ENCODE results near the gene PHGDH. TPM values are rescaled to one million over a fixed set of nuclear protein-coding genes. Genes with fewer than 3 reads are reported as not detected.

The PHGDH gene
- total RNA-seq, 2 experiments from 2014 or later, result 307 to 322 TPM

GRCh38 chr1:119752592-119752991 is 40.9 kb downstream of the PHGDH start:
- TF ChIP-seq CTCF (IDR thresholded peaks at IDR 0.05), result no peak
- H3K27me3 Mint-ChIP-seq, result peaks cover 4% of the 10 kb centered on the region
- no peak for DNase-seq
- intact Hi-C loops (cut with micrococcal nuclease), result no loop called here
- H3K4me3 Mint-ChIP-seq, result no peak overlapping the region
- H3K36me3 Mint-ChIP-seq (ENCODE audit: low read depth), result no peaks in the 10 kb centered on the region
- no peak for ATAC-seq
- ChIA-PET CTCF (interaction anchor here (1.2 to 2.9 kb wide), 2 partner anchors 9 to 15 kb away, joined by 3 to 16 read pairs; no protein-coding TSS in a partner anchor), POLR2A (no interaction called here)
- peaks cover 2% of the 10 kb centered on the region for H3K4me1 Mint-ChIP-seq (ENCODE audit: low read depth)
- no peaks in the 10 kb centered on the region for H3K9me3 Mint-ChIP-seq
- no peak overlapping the region for H3K27ac Mint-ChIP-seq

GRCh38 chr1:119758584-119758983 is 46.9 kb downstream of the PHGDH start:
- Mint-ChIP-seq H3K27ac (no peak overlapping the region), H3K4me3 (no peak overlapping the region), H3K27me3 (peaks cover 4% of the 10 kb centered on the region), H3K36me3 (ENCODE audit: low read depth) (no peaks in the 10 kb centered on the region), H3K9me3 (no peaks in the 10 kb centered on the region), H3K4me1 (ENCODE audit: low read depth) (no peaks in the 10 kb centered on the region)
- intact Hi-C loops (cut with micrococcal nuclease), result no loop called here
- no peak for TF ChIP-seq CTCF (IDR thresholded peaks at IDR 0.05)
- no peak for DNase-seq
- no peak for ATAC-seq
- ChIA-PET CTCF (interaction anchor here (2.3 to 4.6 kb wide), 2 partner anchors 14 to 50 kb away, joined by 9 to 28 read pairs; no protein-coding TSS in a partner anchor), POLR2A (no interaction called here)

GRCh38 chr1:119762409-119762808 is 50.7 kb downstream of the PHGDH start:
- DNase-seq (no peak), ATAC-seq (no peak)
- Mint-ChIP-seq H3K27me3 (peaks cover 11% of the 10 kb centered on the region), H3K27ac (no peak overlapping the region), H3K4me1 (ENCODE audit: low read depth) (peaks cover 2% of the 10 kb centered on the region), H3K36me3 (ENCODE audit: low read depth) (no peaks in the 10 kb centered on the region), H3K4me3 (no peak overlapping the region), H3K9me3 (no peaks in the 10 kb centered on the region)
- ChIA-PET CTCF (no interaction called here), POLR2A (no interaction called here)
- intact Hi-C loops (cut with micrococcal nuclease), result no loop called here
- TF ChIP-seq CTCF (IDR thresholded peaks at IDR 0.05), result no peak

- no peak overlapping the region for H3K4me3 Mint-ChIP-seq
- no peak for TF ChIP-seq CTCF (IDR thresholded peaks at IDR 0.05)
Measured at GRCh38 chr1:119762953-119763352, 51.2 kb downstream of the PHGDH start.

GRCh38 chr1:119764220-119764619 is 52.5 kb downstream of the PHGDH start:
- H3K27me3 Mint-ChIP-seq, result peaks cover 12% of the 10 kb centered on the region
- no peak for ATAC-seq
- intact Hi-C loops (cut with micrococcal nuclease), result no loop called here
- no peak for TF ChIP-seq CTCF (IDR thresholded peaks at IDR 0.05)
- H3K36me3 Mint-ChIP-seq (ENCODE audit: low read depth), result no peaks in the 10 kb centered on the region
- no peak overlapping the region for H3K27ac Mint-ChIP-seq
- CTCF ChIA-PET, result interaction anchor here (1.0 kb wide), 2 partner anchors 21 to 89 kb away, joined by 3 read pairs; no protein-coding TSS in a partner anchor
- DNase-seq, result no peak
- peaks cover 2% of the 10 kb centered on the region for H3K4me1 Mint-ChIP-seq (ENCODE audit: low read depth)
- H3K4me3 Mint-ChIP-seq, result no peak overlapping the region
- H3K9me3 Mint-ChIP-seq, result no peaks in the 10 kb centered on the region
- POLR2A ChIA-PET, result no interaction called here

More at GRCh38 chr1:119762953-119763352, 51.2 kb downstream of the PHGDH start:
- Mint-ChIP-seq H3K27ac (no peak overlapping the region), H3K27me3 (peaks cover 12% of the 10 kb centered on the region), H3K9me3 (no peaks in the 10 kb centered on the region), H3K4me1 (ENCODE audit: low read depth) (peaks cover 2% of the 10 kb centered on the region), H3K36me3 (ENCODE audit: low read depth) (no peaks in the 10 kb centered on the region)
- ATAC-seq, result no peak
- intact Hi-C loops (cut with micrococcal nuclease), result no loop called here
- ChIA-PET CTCF (no interaction called here), POLR2A (no interaction called here)
- DNase-seq, result no peak
